ENCODE measurements around the gene PMM2.
"Not testable (repeated sequence)": the region's sequence is repeated elsewhere in the genome, so short reads cannot be mapped to it uniquely, and the experiment has no call there.

PMM2 gene

DNA sequence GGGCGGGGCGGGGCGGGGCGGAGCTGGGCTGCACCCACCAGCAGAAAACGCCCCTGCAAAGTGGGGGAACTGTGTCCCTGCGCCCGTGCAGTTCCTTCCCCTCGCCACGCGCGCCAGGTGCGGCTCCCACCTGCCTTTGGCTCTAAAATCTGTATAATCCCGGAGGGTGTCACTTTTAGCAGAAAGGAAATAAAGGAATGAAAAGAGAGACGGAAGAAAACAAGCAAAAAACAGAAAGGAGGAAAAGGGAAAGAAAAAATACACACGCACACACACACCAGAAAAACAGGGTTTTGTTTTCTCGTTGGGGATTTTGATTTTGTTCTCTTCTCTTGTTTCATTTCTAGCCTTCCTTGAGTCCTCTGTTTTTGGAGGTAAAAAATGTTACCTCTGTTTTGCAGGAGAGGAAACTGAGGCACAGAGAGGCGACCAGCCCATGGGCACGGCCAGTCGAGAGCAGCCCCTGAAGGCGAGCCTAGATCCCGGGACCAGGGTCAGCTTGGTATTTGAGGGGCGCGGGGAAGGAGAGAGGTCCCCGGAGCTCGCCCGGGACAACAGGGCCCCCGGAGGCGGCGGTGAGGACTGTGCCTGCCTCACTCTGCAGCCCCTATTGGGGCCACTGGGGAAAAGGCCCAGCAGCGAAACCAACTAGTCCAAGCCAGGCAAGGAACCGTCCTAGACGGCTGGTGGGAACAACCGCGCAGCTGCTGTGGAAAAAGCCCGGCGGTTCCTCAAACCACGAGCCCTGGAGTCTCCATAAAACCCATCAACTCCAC, 71.8 kb downstream of the PMM2 start:
- no peak for DNase-seq

DNA sequence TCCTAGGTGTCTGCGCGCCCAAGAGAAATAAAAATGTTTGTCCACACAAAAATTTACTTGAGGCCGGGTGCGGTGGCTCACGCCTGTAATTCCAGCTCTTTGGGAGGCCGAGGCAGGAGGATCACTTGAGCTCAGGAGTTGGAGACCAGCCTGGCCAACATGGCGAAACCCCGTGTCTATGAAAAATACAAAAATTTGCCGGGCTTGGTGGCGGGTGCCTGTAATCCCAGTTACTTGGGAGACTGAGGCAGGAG, 72.3 kb downstream of the PMM2 start:
- not testable (repeated sequence) for DNase-seq

DNA sequence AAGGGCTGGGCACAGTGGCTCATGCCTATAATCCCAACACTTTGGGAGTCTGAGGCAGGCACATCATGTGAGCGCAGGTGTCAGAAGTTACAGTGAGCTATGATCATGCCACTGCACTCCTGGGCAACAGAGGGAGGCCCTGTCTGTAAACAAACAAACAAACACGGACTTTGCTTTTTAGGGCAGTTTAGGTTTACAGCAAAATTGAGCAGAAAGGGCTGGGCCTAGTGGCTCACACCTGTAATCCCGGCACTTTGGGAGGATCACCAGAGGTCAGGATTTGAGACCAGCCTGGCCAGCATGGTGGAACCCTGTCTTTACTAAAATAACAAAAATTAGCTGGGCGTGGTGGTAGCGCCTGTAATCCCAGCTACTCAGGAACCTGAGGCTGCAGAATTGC, 74.4 kb downstream of the PMM2 start:
- DNase-seq, result no peak

DNA sequence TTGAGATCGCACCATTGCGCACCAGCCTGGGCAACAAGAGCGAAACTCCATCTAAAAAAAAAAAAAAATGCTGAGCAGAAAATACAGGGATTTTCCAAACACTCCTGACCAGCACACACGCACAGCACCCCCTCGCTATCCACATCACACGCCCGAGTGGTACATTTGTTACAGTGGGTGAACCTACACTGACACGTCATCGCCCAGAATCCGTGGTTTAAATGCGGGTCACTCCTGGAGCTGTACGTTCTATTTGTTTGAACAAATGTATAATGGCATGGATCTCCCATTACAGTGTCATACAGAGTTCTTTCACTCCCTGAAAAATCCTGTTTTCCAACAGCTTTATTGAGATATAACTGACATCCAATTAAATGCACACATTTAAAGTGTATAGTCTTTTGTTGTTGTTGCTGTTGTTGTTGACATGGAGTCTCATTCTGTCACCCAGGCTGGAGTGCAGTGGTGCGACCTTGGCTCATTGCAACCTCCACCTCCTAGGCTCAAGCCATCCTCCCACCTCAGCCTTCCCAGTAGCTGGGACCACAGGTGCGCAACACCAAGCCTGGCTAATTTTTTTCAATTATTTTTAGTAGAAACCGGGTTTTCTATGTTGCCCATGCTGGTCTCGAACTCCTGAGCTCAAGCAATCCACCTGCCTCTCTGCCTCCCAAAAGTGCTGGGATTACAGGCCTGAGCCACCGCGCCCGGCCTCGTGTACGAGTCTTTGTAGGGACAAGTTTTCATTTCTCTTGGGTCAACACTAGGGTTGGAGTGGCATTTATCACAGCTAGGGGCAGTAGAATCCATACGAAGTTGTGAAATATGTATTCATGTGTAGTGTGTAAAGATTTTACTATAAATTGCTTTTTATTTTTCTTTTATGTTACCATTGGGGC, 75.6 kb downstream of the PMM2 start:
- no peak for DNase-seq

DNA sequence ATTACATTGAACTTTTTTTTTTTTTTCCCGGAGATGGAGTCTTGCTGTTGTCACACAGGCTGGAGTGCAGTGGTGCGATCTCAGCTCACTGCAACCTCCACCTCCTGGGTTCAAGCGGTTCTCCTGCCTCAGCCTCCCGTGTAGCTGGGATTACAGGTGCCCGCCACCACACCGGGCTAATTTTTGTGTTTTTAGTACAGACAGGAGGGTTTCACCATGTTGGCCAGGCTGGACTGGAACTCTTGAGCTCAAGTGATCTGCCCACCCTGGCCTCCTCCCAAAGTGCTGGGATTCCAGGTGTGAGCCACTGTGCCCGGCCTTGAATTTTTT, 76.2 kb downstream of the PMM2 start:
- not testable (repeated sequence) for DNase-seq

DNA sequence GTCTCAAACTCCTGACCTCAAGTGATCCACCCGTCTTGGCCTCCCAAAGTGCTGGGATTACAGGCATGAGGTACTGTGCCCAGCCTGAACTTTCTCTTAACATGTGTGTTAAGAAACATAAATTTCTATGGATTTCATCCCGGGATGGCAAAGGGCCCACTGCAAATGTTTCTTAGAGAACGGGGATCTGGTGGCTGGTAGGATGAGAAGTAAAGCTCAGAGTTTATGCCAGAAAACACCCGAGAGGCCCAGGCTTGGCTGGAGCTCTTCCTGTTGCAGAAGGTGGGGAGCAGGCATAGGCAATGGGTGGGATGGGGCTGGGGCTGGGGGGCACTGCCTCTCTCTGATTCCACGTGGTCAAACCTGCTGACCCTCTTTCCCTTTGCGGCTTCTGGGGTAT, 76.7 kb downstream of the PMM2 start:
- no peak for DNase-seq

DNA sequence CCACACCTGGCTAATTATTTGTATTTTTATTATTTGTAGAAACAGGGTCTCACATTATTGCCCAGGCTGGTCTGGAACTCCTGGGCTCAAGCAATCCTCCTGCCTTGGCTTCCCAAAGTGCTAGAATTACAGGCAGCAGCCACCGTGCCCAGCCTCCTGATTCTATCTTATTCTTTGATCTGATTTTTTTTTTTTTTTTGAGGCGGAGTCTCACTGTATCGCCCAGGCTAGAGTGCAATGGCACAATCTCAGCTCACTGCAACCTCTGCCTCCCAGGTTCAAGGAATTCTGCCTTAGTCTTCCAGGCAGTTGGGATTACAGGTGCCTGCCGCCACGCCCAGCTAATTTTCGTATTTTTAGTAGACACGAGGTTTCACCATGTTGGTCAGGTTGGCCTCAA, 77.7 kb downstream of the PMM2 start:
- not testable (repeated sequence) for DNase-seq

DNA sequence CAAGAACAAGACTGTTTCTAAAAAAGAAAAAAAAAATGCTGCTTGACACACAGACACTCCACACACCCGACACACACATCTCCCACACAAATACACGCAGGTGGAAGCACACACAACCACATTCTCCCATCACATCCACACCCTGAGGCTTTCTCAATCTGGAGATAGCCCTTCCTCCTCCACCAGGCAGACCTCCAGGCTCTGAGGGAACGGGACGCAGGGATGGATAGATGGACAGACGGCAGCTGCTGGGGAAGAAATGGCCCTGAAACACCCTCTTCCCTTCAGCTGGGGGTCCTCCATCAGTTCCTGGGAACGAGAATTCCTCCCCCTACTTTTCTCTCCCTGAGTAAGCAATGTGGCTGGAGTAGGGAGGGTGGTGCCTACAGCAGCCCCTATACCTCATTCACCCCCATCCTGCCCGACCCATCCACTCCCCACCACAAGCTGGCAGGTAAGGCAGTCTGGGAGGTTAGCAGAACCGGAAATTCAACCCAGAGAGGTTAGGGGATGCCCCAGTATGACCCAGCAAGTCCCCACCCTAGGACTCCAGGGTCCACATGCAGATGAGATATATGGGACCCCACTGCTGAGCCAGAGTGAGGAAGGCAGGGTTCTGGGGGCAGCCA, 80.4 kb downstream of the PMM2 start:
- no peak for DNase-seq

DNA sequence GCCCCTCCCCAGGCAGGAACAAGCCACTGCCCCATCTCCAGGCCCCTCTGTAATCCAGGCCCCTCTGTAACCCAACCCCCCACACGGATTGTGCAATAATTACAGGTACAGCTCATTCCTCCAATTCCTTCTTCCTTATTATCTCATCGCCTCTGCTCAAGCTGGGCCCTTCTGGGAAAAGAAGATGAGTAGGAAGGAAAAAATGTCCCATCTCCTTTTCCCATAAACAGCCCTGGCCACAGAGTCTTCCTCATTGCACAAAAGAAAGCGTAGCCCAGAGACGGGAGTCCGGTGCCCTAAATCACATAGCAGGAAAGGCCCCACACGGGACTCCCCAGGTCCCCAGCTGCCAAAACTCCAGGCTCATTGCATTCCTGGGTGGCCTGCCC, 80.9 kb downstream of the PMM2 start:
- peak; percentile 85 for DNase-seq

DNA sequence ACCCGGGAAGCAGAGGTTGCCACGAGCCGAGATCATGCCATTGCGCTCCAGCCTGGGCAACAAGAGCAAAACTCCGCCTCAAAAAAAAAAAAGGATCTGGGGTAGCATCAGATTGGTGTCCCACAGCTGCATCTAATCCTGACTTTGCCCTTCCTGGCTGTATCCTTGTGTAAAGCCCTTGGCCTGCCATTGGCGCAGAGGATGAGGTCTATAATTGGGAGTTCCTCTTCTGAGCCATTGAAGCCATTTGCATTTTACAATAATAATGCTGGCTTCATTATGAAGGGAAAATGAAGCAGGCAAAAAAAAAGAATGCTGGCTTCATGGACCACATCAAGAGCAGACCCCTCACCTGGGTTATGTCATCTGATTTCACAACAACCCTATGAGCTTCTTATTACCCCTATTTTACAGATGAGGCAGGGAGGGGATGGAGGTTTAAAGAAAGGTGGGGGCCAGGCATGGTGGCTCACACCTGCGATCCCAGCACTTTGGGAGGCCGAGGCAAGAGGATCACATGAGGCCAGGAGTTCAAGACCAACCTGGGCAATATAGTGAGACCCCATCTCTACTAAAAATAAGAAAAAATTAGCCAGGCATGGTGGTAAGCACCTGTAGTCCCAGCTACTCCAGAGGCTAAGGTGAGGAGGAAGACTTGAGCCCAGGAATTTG, 83.3 kb downstream of the PMM2 start:
- no peak for DNase-seq

DNA sequence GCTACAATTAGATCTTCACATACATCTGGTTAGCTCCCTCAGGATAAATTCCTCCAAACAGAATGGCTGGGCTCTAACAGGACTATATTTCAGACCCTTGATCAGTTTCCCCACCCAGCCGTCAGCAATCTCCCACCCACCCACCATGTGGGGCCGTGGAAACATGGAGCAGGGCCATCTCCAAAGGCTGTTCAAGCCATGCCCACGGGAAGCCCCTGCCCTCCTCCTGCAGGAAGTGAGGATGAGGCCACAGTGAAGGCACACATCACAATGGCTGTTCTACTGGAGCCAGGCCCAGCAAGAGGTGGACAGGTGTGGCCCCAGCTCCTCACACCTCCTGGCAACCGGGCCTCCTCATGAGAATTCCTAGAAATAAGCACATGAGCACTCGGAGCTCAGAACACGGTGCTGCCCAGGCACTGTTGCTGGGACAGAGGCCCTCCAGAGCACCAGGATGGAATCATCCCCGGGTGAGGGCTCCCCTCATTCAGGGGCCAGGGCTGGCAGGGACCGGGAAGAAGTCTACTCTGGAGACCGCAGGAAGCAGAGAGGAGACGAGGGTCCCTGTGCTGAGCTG, 84.5 kb downstream of the PMM2 start, which contains the start of gene LITAFD:
Gene LITAFD (plus strand): TSS at position 311 of the 577 bp plus-strand sequence. CDS start 2,005 bp downstream, outside the sequence.
- no peak for DNase-seq

DNA sequence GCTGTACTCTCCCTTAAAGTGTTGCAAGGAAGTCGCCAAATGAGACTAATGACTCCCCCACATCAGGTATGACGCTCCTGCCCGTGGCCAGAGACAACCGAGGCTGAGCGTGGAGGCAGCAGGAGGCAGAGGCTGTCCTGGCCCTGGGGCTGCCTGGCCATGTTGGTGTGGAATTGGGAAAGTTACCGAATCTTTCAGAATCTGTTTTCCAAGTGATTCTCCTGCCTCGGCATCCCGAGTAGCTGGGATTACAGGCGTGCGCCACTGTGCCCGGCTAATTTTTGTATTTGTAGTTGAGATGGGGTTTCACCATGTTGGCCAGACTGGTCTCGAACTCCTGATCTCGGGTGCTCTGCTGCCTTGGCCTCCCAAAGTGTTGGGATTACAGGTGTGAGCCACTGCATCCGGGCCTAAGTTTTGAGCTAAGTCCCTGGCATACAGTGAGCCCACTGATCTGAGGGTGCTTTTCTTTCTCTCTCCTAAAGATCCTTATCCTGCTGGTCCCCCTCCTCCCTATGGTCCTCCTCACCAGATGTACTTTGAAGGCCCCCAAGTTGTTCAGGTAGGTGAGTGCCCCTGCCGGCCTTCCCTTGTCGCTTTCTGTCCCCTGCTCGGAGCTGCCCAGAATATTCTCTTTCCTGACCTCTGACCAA, 85.2 kb downstream of the PMM2 start:
- DNase-seq, result no peak

DNA sequence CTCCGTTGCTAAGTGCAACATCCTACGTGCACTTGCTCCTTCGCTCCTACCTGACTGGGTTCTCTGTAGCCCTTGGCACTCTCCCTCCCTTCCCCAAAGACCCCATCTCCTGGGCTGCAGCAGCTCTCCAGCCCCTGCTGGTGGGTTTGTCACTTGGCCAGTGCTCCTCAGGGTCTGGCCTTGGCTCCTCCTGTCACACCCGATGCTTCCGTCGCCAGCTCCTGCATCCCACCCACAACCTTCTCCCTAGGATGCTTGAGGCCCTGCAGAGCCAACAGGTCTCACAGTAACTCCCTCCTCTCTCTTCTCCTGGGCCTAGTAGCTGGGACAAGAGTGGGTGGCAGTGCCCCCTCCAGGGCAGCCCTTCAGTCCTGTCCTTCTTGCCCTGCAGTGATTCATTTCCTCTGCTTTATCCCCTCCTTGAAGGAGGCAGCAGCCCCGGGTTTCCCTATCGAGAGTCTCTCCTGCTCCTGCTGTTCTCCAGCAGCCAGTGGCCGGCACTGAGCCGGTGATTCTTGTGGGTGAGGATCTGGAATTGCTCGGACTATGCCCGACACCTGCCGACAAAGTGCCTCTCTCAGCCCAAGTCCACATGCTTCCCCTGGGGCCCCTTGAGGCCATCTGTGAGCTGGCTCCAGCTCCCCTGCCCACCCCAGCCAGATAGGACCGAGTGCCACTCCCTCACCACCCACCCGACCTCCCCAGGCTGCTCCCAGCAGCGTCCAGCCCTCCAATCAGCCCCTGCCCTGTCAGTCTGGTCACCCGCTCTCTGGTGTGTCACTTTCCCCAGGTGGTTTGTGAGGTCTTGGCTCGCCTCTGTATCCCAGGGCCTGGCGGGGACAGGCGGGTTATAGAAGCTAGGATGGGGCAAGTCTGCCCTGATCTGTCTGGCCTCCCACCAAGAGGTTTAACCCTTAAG, 88.3 kb downstream of the PMM2 start:
- peak; percentile 18 for DNase-seq

DNA sequence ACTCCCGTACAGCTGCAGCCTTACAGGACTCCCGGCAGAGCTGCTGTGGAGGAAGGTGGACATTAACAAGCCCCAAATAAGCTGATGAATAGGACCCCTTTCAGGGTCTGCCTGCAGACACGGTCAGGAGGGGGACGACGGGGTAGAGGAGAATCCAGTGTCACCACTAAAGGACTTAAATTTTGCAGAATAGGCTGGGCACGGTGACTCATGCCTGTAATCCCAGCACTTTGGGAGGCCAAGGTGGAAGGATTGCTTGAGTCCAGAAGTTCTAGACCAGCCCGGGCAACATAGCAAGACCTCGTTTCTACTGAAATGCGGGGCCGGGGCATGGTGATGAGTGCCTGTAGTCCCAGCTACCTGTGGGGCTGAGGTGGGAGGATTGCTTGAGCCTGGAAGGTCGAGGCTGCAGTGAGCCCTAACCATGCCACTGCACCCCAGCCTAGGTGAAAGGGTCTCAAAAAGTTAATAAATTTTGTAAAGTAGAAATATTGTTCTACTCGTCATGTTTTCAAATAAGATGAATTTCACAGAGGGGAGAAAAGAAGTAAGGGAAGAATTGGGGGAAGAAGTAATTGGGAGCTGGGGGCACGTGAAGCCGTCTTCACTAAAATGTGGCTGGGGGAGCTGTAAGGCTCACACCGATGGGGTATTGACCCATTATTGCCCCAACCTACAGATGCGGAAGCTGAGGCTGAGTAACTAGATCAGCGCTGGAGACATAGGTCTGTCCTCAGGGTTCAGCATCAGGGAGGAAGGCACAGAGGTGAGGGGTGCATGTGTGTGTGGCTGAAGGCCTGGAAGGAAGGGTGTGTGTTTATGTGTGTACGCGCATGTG, 89.2 kb downstream of the PMM2 start:
- DNase-seq, result no peak

DNA sequence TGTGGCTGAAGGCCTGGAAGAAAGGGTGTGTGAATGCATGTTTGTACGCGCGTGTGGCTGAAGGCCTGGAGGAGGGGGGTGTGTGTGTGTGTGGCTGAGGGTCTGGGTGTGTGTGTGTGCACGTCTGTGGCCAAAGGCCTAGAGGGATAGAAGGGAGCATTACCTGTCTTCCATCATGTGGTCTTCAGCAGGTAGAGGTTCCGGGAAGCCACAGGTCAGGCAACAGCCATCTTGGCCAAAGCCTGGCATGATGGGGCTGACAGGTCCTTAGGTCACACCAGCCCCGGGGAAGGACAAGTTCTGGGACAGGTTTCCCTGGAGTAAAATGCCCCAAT, 89.8 kb downstream of the PMM2 start:
- no peak for DNase-seq

DNA sequence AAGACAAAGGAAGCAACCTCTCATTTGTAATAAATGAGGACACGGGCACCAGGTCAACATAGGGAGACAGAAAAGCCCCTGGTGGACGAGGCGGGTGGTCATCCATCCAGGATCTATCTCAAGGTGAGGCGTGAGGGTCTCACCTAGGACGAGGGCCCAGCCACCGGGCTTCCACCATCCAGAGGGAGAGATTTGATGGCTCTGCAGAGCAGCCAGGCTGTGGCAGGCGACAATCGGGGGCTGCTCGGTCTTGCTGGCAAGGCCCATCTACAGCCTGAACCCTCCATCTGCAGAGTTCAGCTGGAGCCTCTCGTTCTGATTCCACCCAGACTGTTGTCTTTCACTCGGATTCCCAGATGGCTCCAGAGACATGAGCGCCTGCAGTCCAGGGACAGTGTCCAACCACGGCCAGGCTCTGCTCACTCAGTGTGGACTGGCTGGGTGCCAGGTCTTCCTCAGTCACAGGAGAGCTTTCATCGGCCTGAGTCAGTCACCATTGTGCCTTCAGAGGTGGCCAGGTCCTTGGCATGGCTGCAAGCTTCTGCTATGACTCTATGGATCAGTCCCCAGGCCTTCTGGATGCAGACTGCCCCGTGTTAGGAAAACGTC, 90.4 kb downstream of the PMM2 start:
- no peak for DNase-seq

DNA sequence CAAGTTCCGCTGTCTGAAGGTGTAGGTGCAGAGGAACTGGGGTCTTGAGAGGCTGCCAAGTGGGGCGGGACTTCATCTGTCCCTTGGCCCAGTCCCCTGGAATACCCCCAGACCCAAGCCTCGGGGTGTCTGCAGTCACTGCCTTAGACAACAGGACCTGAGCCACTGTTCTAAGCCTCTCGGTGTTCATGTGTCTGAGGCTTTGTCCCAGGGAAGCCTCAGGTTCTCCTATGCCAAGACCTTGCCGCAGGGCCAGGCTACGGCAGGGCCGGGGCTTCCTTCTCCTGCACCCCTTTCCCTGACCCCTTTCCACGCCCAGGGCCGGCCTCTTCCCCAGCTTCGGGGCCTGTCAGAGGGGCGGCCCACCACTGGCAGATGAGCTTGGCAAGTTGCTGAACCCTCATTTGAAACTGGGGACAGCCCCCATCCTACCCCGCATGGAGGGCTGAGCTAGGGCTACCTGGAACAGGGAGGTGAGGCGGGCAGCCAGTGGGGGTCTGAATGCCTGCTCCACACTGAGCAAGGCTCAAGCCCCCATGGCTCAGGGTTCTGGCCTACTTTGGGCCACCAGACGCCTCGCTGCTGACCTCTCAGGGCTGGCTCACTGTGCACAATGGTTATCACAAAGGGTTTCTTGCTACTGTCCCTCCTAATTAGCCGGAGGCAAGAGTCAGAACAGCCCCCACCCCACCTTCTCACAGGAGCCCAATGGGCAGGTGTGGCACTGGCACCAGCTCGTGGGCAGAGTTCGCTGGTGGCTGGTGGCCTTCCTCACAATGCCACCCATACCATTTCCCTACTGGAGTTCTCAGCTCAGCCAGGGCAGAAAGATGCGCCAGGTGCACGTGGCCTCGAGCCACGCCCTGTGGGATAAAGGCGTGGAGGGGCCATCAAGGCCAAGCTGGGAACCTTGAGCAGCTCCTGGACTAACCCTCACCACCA, 91.6 kb downstream of the PMM2 start:
- no peak for DNase-seq

DNA sequence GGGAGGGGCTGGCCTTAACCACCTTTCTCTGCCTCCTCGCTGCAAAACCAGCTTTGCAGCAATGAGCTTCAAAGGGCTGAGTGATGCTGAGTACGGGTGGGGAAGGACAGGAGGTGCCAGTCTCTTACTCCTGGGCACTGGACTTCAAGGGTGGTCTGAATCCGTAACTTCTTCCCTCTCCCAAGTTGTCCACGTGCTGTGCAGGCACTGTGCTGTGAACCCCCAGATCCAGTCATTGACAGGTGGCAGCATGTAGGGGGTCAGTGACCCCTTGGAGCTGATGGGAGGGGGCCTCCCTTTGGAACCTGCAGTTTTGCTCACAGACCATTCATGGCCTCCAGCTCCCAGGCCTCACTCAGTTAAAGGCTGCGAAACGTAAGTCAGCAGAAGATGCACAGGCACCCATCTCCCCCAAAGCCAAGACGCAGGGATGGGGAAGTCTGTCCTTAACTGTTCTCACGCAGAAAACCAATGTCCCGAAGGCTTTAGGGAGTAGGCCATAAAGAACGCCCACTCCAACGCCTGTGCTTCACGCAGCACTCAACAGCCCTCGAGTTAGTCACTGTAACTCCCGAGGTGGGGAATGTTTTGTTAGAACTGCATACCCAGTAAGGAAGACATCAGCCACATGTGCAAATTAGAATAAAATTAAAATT, 92.4 kb downstream of the PMM2 start:
- no peak for DNase-seq

All from kidney glomerular epithelial cell (primary cell).